Mesenchymal stem cell (in vitro differentiated cells and primary cell): ENCODE measurements around the gene ALK.

Source experiments
- DNase-seq: peaks from one replicate; pipeline ENCODE4 v3.0.0-alpha.2; 2013
- H2AFZ ChIP-seq: one replicate; pipeline ENCODE4 v1.6.1; 2013; ENCODE audit warnings: low read depth, mild to moderate bottlenecking, control low read depth, inconsistent platforms, low read length, moderate library complexity
- H2AK5ac ChIP-seq: 2 replicates; pipeline ENCODE4 v1.6.1; 2013; ENCODE audit warnings: low read length, moderate library complexity, mild to moderate bottlenecking, inconsistent platforms; ENCODE audit not compliant: severe bottlenecking
- H2BK120ac ChIP-seq: one replicate; pipeline ENCODE4 v1.6.1; 2013; ENCODE audit warnings: low read depth, mild to moderate bottlenecking, inconsistent platforms, low read length, moderate library complexity
- H2BK12ac ChIP-seq, 2 experiments: one replicate each; pipeline ENCODE4 v1.6.1; 2013; ENCODE audit warnings: inconsistent platforms in 2 of 2, low read length in 2 of 2, mild to moderate bottlenecking in 2 of 2, moderate library complexity in 2 of 2, control low read depth in 1 of 2
- H2BK15ac ChIP-seq: one replicate; pipeline ENCODE4 v1.6.1; 2013; ENCODE audit warnings: mild to moderate bottlenecking, low read depth, inconsistent platforms; ENCODE audit not compliant: poor library complexity, severe bottlenecking
- H2BK5ac ChIP-seq: 2 replicates; pipeline ENCODE4 v1.6.1; 2013; ENCODE audit warnings: low read depth, mild to moderate bottlenecking, low read length, control low read depth, inconsistent platforms; ENCODE audit not compliant: poor library complexity, severe bottlenecking
- H3K14ac ChIP-seq, 2 experiments: one replicate each; pipeline ENCODE4 v1.6.1; 2013; ENCODE audit warnings: inconsistent platforms in 2 of 2, low read length in 2 of 2, control low read depth in 1 of 2, mild to moderate bottlenecking in 1 of 2, moderate library complexity in 1 of 2
- H3K18ac ChIP-seq, 2 experiments: one replicate each; pipeline ENCODE4 v1.6.1; 2013; ENCODE audit warnings: inconsistent platforms in 2 of 2, low read length in 2 of 2, control low read depth in 1 of 2, low read depth in 1 of 2, mild to moderate bottlenecking in 1 of 2
- H3K23ac ChIP-seq, 2 experiments: one replicate each; pipeline ENCODE4 v1.6.1; 2013; ENCODE audit warnings: inconsistent platforms in 2 of 2, low read length in 2 of 2, mild to moderate bottlenecking in 2 of 2, moderate library complexity in 2 of 2, control low read depth in 1 of 2
- H3K27ac ChIP-seq: 2 replicates; pipeline ENCODE4 v1.5.1; 2013; ENCODE audit warnings: mild to moderate bottlenecking, moderate library complexity, low read length, control low read depth, inconsistent platforms; ENCODE audit not compliant: poor library complexity, severe bottlenecking
- H3K27me3 ChIP-seq, 2 experiments: 2 replicates each; pipeline versions ENCODE4 v1.6.1 to v1.7.0; 2013; ENCODE audit warnings: low read length in 2 of 2, mild to moderate bottlenecking in 2 of 2, moderate library complexity in 2 of 2, control low read depth in 1 of 2, inconsistent platforms in 1 of 2; ENCODE audit not compliant: control insufficient read depth in 1 of 2, insufficient read depth in 1 of 2
- H3K36me3 ChIP-seq, 2 experiments: 2 replicates each; pipeline versions ENCODE4 v1.6.1 to v1.7.0; 2013; ENCODE audit warnings: low read length in 2 of 2, control low read depth in 1 of 2, inconsistent platforms in 1 of 2, low read depth in 1 of 2, mild to moderate bottlenecking in 1 of 2; ENCODE audit not compliant: insufficient read depth in 2 of 2, control insufficient read depth in 1 of 2
- H3K4ac ChIP-seq, 2 experiments: one replicate each; pipeline ENCODE4 v1.6.1; 2013; ENCODE audit warnings: inconsistent platforms in 2 of 2, low read length in 2 of 2, mild to moderate bottlenecking in 2 of 2, moderate library complexity in 2 of 2, control low read depth in 1 of 2, low read depth in 1 of 2
- H3K4me1 ChIP-seq: 2 replicates; pipeline ENCODE4 v1.6.1; 2013; ENCODE audit warnings: low read depth, low read length, control low read depth; ENCODE audit not compliant: control insufficient read depth, insufficient read depth
- H3K4me2 ChIP-seq: 2 replicates; pipeline ENCODE4 v1.6.1; 2013; ENCODE audit warnings: low read length, mild to moderate bottlenecking, inconsistent platforms; ENCODE audit not compliant: poor library complexity, severe bottlenecking
- H3K4me3 ChIP-seq, 2 experiments: 2 replicates each; pipeline versions ENCODE4 v1.5.1 to v1.7.0; 2013; ENCODE audit warnings: low read length in 2 of 2, mild to moderate bottlenecking in 2 of 2, control low read depth in 1 of 2, low read depth in 1 of 2; ENCODE audit not compliant: insufficient read depth in 1 of 2
- H3K79me1 ChIP-seq: replicated peaks from 2 replicates; pipeline ENCODE4 v1.6.1; 2013; ENCODE audit warnings: mild to moderate bottlenecking, control low read depth, low read length, inconsistent platforms; ENCODE audit not compliant: poor library complexity, severe bottlenecking
- H3K9ac ChIP-seq: 2 replicates; pipeline ENCODE4 v1.7.0; 2013; ENCODE audit warnings: mild to moderate bottlenecking, low read length, moderate library complexity
- H3K9me3 ChIP-seq: 2 replicates; pipeline ENCODE4 v1.7.0; 2013; ENCODE audit warnings: mild to moderate bottlenecking, low read length; ENCODE audit not compliant: control insufficient read depth
- H4K8ac ChIP-seq: one replicate; pipeline ENCODE4 v1.6.1; 2013; ENCODE audit warnings: inconsistent platforms, mild to moderate bottlenecking, low read length, moderate library complexity
- H4K91ac ChIP-seq: one replicate; pipeline ENCODE4 v1.6.1; 2013; ENCODE audit warnings: mild to moderate bottlenecking, low read length, inconsistent platforms
- WGBS: methylation state at CpG from one replicate; pipeline ENCODE4 v1.1.7; 2013; ENCODE audit warnings: mixed read lengths; 5-methylcytosine and 5-hydroxymethylcytosine counted together

The ALK gene

DNA sequence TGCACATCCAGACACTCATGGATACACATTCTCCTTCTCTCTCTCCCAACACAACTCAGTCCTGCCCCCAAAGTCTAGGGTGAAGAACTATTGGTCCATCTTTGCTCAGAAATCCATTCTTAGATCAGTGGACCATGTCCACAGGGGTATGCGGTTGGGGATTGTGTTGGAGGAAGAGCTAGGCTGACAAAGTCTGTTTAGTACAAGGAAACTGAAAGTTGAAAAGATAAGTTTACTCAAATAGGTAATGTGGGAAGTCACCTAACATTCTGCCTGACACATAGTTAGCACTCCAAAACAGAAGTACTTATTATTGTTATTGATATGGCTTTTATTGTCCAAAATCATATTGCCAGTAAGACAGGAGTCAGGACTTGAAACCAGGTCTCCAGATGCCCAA is 55.9 kb downstream of the ALK start:
- no peak overlapping the region for H2AK5ac ChIP-seq
- no peak overlapping the region for H3K4me3 ChIP-seq
- H3K9me3 ChIP-seq = no peaks in the 10 kb centered on the region
- no peak overlapping the region for H3K4ac ChIP-seq
- no peak overlapping the region for H3K18ac ChIP-seq
- H2AFZ ChIP-seq = no peak overlapping the region
- no peak overlapping the region for H3K4me2 ChIP-seq
- no peak overlapping the region for H4K91ac ChIP-seq
- H2BK12ac ChIP-seq = no peak overlapping the region
- H3K27me3 ChIP-seq = peaks cover 0 to 15% of the 10 kb centered on the region in 2 experiments
- H2BK15ac ChIP-seq = no peak overlapping the region
- no peak overlapping the region for H2BK120ac ChIP-seq
- no peaks in the 10 kb centered on the region for H3K79me1 ChIP-seq
- no peak overlapping the region for H2BK5ac ChIP-seq
- no peak overlapping the region for H3K9ac ChIP-seq
- no peaks in the 10 kb centered on the region for H3K4me1 ChIP-seq
- H3K23ac ChIP-seq = no peak overlapping the region
- H4K8ac ChIP-seq = no peak overlapping the region
- H3K27ac ChIP-seq = no peak overlapping the region
- H3K14ac ChIP-seq = no peak overlapping the region
- 100% methylated on average over 1 of the region's 1 CpG for WGBS
- no peak for DNase-seq
- no peaks in the 10 kb centered on the region for H3K36me3 ChIP-seq

- H3K4me1 ChIP-seq = no peaks in the 10 kb centered on the region
- no peak overlapping the region for H2BK120ac ChIP-seq
- no peaks in the 10 kb centered on the region for H3K79me1 ChIP-seq
- no peak overlapping the region for H4K8ac ChIP-seq
- H3K4me3 ChIP-seq = no peak overlapping the region
- H3K4me2 ChIP-seq = no peak overlapping the region
- no peak overlapping the region for H2BK5ac ChIP-seq
- no peak overlapping the region for H3K18ac ChIP-seq
- H3K23ac ChIP-seq = no peak overlapping the region
- no peak overlapping the region for H3K9ac ChIP-seq
- H3K27ac ChIP-seq = no peak overlapping the region
- H3K4ac ChIP-seq = no peak overlapping the region
- H3K14ac ChIP-seq = no peak overlapping the region
- H2BK15ac ChIP-seq = no peak overlapping the region
- no peak overlapping the region for H2AFZ ChIP-seq
- H2AK5ac ChIP-seq = no peak overlapping the region
- no peak overlapping the region for H4K91ac ChIP-seq
- DNase-seq = no peak
- no peaks in the 10 kb centered on the region for H3K36me3 ChIP-seq
- H2BK12ac ChIP-seq = no peak overlapping the region
- H3K9me3 ChIP-seq = no peaks in the 10 kb centered on the region
- 0% methylated on average over 1 of the region's 1 CpG for WGBS
- peaks cover 0 to 15% of the 10 kb centered on the region in 2 experiments for H3K27me3 ChIP-seq
Observed at GRCh38 chr2:29864988-29865387, 56.4 kb downstream of the ALK start.

DNA sequence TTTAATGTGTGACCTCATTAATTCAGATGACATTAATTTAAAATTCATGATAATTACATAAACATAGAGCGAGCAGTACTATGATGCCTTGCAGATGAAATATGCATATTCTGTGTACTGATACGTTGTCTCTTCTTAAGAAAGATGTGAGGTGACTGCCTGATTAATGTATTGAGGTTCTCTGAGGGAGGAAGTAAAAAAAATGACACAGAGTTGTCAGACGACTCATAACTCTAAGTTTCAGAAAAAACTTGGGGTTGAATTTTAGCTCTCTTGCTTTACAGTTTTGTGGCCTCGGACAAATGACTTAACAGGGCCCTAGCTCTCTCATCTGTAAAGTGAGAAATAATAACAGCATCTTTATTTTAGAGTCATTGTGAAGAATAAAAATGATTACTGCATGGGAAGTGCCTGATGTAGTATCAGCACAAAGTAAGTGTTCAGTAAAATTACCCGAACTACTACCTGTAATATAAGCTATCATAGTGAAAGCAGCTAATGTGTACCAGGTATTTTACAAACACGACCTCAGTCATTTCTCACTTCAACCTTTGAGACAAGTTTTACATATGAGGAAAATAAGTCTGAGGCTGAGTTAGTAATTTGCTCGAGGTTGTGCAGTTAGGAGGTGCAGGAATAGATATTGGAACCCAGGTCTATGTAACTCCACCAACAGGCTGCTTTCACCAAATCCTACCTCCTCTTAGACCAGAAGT is 65.3 kb downstream of the ALK start:
- H2BK120ac ChIP-seq = no peak overlapping the region
- H2BK12ac ChIP-seq = no peak overlapping the region
- no peaks in the 10 kb centered on the region for H3K4me1 ChIP-seq
- H3K14ac ChIP-seq = no peak overlapping the region
- peaks cover 14% of the 10 kb centered on the region for H3K9me3 ChIP-seq
- H3K27ac ChIP-seq = no peak overlapping the region
- H3K79me1 ChIP-seq = no peaks in the 10 kb centered on the region
- H3K23ac ChIP-seq = no peak overlapping the region
- no peaks in the 10 kb centered on the region for H3K36me3 ChIP-seq
- no peak overlapping the region for H4K91ac ChIP-seq
- H4K8ac ChIP-seq = no peak overlapping the region
- H2BK5ac ChIP-seq = no peak overlapping the region
- WGBS = 84% methylated on average over 4 of the region's 7 CpGs
- no peak overlapping the region for H3K9ac ChIP-seq
- H2BK15ac ChIP-seq = no peak overlapping the region
- no peak overlapping the region for H3K4me3 ChIP-seq
- DNase-seq = no peak
- no peak overlapping the region for H3K18ac ChIP-seq
- no peak overlapping the region for H2AK5ac ChIP-seq
- no peak overlapping the region for H3K4me2 ChIP-seq
- H3K27me3 ChIP-seq = peaks cover 0 to 10% of the 10 kb centered on the region in 2 experiments
- H3K4ac ChIP-seq = no peak overlapping the region
- no peak overlapping the region for H2AFZ ChIP-seq

DNA sequence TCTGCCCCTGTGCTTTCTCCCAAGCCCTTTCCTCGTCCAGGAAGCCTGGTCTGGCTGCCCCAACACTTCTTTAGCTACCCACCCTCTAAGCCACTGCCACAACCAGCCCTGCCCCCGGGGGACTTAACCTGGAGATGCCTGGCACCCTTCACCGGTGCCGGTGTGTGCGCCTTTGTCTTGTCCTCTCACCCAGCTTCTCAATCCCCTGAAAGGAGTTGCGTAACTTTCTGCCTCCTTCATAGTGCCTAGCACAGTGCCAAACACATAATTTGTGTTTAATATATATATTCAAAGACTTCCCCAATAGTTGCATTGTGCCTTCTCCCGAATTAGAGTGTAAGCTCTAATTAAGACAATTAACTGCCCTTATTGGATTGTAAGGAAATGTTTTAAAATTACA is 70.6 kb downstream of the ALK start:
- H3K36me3 ChIP-seq = no peaks in the 10 kb centered on the region
- H4K91ac ChIP-seq = no peak overlapping the region
- no peak overlapping the region for H3K4me3 ChIP-seq
- peaks cover 0 to 28% of the 10 kb centered on the region in 2 experiments for H3K27me3 ChIP-seq
- H3K27ac ChIP-seq = no peak overlapping the region
- no peaks in the 10 kb centered on the region for H3K4me1 ChIP-seq
- H3K18ac ChIP-seq = no peak overlapping the region
- no peak overlapping the region for H3K4me2 ChIP-seq
- H3K14ac ChIP-seq = no peak overlapping the region
- DNase-seq = no peak
- H3K79me1 ChIP-seq = no peaks in the 10 kb centered on the region
- no peak overlapping the region for H3K9ac ChIP-seq
- no peak overlapping the region for H2AFZ ChIP-seq
- H2BK120ac ChIP-seq = no peak overlapping the region
- no peak overlapping the region for H2BK15ac ChIP-seq
- H2BK12ac ChIP-seq = no peak overlapping the region
- 39% methylated on average over 2 of the region's 7 CpGs for WGBS
- H4K8ac ChIP-seq = no peak overlapping the region
- no peak overlapping the region for H2BK5ac ChIP-seq
- peaks cover 14% of the 10 kb centered on the region for H3K9me3 ChIP-seq
- H3K23ac ChIP-seq = no peak overlapping the region
- H2AK5ac ChIP-seq = no peak overlapping the region
- H3K4ac ChIP-seq = no peak overlapping the region
